Lower leg skin (tissue), 3 donors: ENCODE results near the gene GORAB.

Experiments
- POLR2A ChIP-seq, 2 donors: fragments of 450-650 bp; IDR thresholded peaks; one replicate each; pipeline ENCODE4 v1.6.1; 2016 to 2017; ENCODE audit warnings: antibody characterized with exemption in 2 of 2, mild to moderate bottlenecking in 1 of 2, moderate library complexity in 1 of 2
- TF ChIP-seq, protein P1 (sequence below), 3 donors: fragments of 450-650 bp; IDR thresholded peaks; one replicate each; pipeline ENCODE4 v1.5.1; 2016; ENCODE audit warnings: antibody characterized with exemption in 3 of 3, mild to moderate bottlenecking in 3 of 3, moderate library complexity in 2 of 3

DNA sequence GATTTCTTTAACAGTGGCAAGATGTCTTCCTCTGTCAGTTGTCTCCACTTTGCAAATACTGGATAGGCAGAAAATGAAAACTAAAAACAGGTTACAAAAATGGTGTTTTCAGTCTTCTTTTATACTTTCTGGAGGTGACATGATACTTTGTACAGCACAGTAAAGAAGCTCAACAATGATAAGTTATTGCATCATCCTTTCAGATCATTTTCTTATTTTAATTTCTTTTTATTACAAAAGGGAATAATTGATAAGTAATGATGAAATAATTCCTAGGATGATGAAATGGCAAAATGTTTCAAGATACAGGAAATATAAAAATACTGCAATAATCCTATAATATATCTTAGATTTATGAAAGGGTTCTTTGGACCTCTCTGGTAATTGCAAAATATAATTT, 16.5 kb downstream of the GORAB start:
- TF ChIP-seq POLR2A (IDR thresholded peaks at IDR 0.05) = no peak
- TF ChIP-seq, protein P1, sequence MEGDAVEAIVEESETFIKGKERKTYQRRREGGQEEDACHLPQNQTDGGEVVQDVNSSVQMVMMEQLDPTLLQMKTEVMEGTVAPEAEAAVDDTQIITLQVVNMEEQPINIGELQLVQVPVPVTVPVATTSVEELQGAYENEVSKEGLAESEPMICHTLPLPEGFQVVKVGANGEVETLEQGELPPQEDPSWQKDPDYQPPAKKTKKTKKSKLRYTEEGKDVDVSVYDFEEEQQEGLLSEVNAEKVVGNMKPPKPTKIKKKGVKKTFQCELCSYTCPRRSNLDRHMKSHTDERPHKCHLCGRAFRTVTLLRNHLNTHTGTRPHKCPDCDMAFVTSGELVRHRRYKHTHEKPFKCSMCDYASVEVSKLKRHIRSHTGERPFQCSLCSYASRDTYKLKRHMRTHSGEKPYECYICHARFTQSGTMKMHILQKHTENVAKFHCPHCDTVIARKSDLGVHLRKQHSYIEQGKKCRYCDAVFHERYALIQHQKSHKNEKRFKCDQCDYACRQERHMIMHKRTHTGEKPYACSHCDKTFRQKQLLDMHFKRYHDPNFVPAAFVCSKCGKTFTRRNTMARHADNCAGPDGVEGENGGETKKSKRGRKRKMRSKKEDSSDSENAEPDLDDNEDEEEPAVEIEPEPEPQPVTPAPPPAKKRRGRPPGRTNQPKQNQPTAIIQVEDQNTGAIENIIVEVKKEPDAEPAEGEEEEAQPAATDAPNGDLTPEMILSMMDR (IDR thresholded peaks at IDR 0.05) = no peak
